NT2/D1 (cell line): ENCODE results near the gene ACOT8.

Experiments used
- SUZ12 ChIP-seq: IDR thresholded peaks from 2 replicates; pipeline ENCODE4 v1.6.1; 2011; ENCODE audit not compliant: insufficient read length, insufficient read depth; ENCODE audit errors: extremely low read depth
- YY1 ChIP-seq: IDR thresholded peaks from 2 replicates; pipeline ENCODE4 v1.6.1; 2011; ENCODE audit not compliant: insufficient read length, insufficient read depth
- ZNF274 ChIP-seq: IDR thresholded peaks from 2 replicates; pipeline ENCODE4 v1.6.1; 2011; ENCODE audit warnings: mild to moderate bottlenecking, low read depth, low read length

DNA sequence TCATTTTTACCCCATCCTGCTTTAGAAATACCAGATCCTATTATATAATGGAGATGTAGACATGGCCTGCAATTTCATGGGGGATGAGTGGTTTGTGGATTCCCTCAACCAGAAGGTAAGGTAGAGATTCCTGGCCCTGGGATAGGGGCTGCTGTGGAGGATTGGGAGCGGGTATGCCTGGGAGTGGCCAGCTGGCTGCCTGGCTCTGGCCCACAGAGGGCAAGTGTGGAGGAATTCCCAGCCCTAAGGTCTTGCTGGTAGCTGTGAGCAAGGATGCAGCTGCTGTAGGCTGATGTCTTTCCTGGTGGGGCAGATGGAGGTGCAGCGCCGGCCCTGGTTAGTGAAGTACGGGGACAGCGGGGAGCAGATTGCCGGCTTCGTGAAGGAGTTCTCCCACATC lies 40.5 kb upstream of the ACOT8 start:
- TF ChIP-seq SUZ12 (no peak), YY1 (no peak), ZNF274 (no peak)
